Mesenchymal stem cell (in vitro differentiated cells and primary cell): ENCODE data around the gene IL20RA.

Experiments
- DNase-seq: peaks from one replicate; pipeline ENCODE4 v3.0.0-alpha.2; 2013
- H2AFZ ChIP-seq: one replicate; pipeline ENCODE4 v1.6.1; 2013; ENCODE audit warnings: low read depth, mild to moderate bottlenecking, control low read depth, inconsistent platforms, low read length, moderate library complexity
- H2AK5ac ChIP-seq: 2 replicates; pipeline ENCODE4 v1.6.1; 2013; ENCODE audit warnings: low read length, moderate library complexity, mild to moderate bottlenecking, inconsistent platforms; ENCODE audit not compliant: severe bottlenecking
- H2BK120ac ChIP-seq: one replicate; pipeline ENCODE4 v1.6.1; 2013; ENCODE audit warnings: low read depth, mild to moderate bottlenecking, inconsistent platforms, low read length, moderate library complexity
- H2BK12ac ChIP-seq, 2 experiments: one replicate each; pipeline ENCODE4 v1.6.1; 2013; ENCODE audit warnings: inconsistent platforms in 2 of 2, low read length in 2 of 2, mild to moderate bottlenecking in 2 of 2, moderate library complexity in 2 of 2, control low read depth in 1 of 2
- H2BK15ac ChIP-seq: one replicate; pipeline ENCODE4 v1.6.1; 2013; ENCODE audit warnings: mild to moderate bottlenecking, low read depth, inconsistent platforms; ENCODE audit not compliant: poor library complexity, severe bottlenecking
- H2BK5ac ChIP-seq: 2 replicates; pipeline ENCODE4 v1.6.1; 2013; ENCODE audit warnings: low read depth, mild to moderate bottlenecking, low read length, control low read depth, inconsistent platforms; ENCODE audit not compliant: poor library complexity, severe bottlenecking
- H3K14ac ChIP-seq, 2 experiments: one replicate each; pipeline ENCODE4 v1.6.1; 2013; ENCODE audit warnings: inconsistent platforms in 2 of 2, low read length in 2 of 2, control low read depth in 1 of 2, mild to moderate bottlenecking in 1 of 2, moderate library complexity in 1 of 2
- H3K18ac ChIP-seq, 2 experiments: one replicate each; pipeline ENCODE4 v1.6.1; 2013; ENCODE audit warnings: inconsistent platforms in 2 of 2, low read length in 2 of 2, control low read depth in 1 of 2, low read depth in 1 of 2, mild to moderate bottlenecking in 1 of 2
- H3K23ac ChIP-seq, 2 experiments: one replicate each; pipeline ENCODE4 v1.6.1; 2013; ENCODE audit warnings: inconsistent platforms in 2 of 2, low read length in 2 of 2, mild to moderate bottlenecking in 2 of 2, moderate library complexity in 2 of 2, control low read depth in 1 of 2
- H3K27ac ChIP-seq: 2 replicates; pipeline ENCODE4 v1.5.1; 2013; ENCODE audit warnings: mild to moderate bottlenecking, moderate library complexity, low read length, control low read depth, inconsistent platforms; ENCODE audit not compliant: poor library complexity, severe bottlenecking
- H3K27me3 ChIP-seq, 2 experiments: 2 replicates each; pipeline versions ENCODE4 v1.6.1 to v1.7.0; 2013; ENCODE audit warnings: low read length in 2 of 2, mild to moderate bottlenecking in 2 of 2, moderate library complexity in 2 of 2, control low read depth in 1 of 2, inconsistent platforms in 1 of 2; ENCODE audit not compliant: control insufficient read depth in 1 of 2, insufficient read depth in 1 of 2
- H3K36me3 ChIP-seq, 2 experiments: 2 replicates each; pipeline versions ENCODE4 v1.6.1 to v1.7.0; 2013; ENCODE audit warnings: low read length in 2 of 2, control low read depth in 1 of 2, inconsistent platforms in 1 of 2, low read depth in 1 of 2, mild to moderate bottlenecking in 1 of 2; ENCODE audit not compliant: insufficient read depth in 2 of 2, control insufficient read depth in 1 of 2
- H3K4ac ChIP-seq, 2 experiments: one replicate each; pipeline ENCODE4 v1.6.1; 2013; ENCODE audit warnings: inconsistent platforms in 2 of 2, low read length in 2 of 2, mild to moderate bottlenecking in 2 of 2, moderate library complexity in 2 of 2, control low read depth in 1 of 2, low read depth in 1 of 2
- H3K4me1 ChIP-seq: 2 replicates; pipeline ENCODE4 v1.6.1; 2013; ENCODE audit warnings: low read depth, low read length, control low read depth; ENCODE audit not compliant: control insufficient read depth, insufficient read depth
- H3K4me2 ChIP-seq: 2 replicates; pipeline ENCODE4 v1.6.1; 2013; ENCODE audit warnings: low read length, mild to moderate bottlenecking, inconsistent platforms; ENCODE audit not compliant: poor library complexity, severe bottlenecking
- H3K4me3 ChIP-seq, 2 experiments: 2 replicates each; pipeline versions ENCODE4 v1.5.1 to v1.7.0; 2013; ENCODE audit warnings: low read length in 2 of 2, mild to moderate bottlenecking in 2 of 2, control low read depth in 1 of 2, low read depth in 1 of 2; ENCODE audit not compliant: insufficient read depth in 1 of 2
- H3K79me1 ChIP-seq: replicated peaks from 2 replicates; pipeline ENCODE4 v1.6.1; 2013; ENCODE audit warnings: mild to moderate bottlenecking, control low read depth, low read length, inconsistent platforms; ENCODE audit not compliant: poor library complexity, severe bottlenecking
- H3K9ac ChIP-seq: 2 replicates; pipeline ENCODE4 v1.7.0; 2013; ENCODE audit warnings: mild to moderate bottlenecking, low read length, moderate library complexity
- H3K9me3 ChIP-seq: 2 replicates; pipeline ENCODE4 v1.7.0; 2013; ENCODE audit warnings: mild to moderate bottlenecking, low read length; ENCODE audit not compliant: control insufficient read depth
- H4K8ac ChIP-seq: one replicate; pipeline ENCODE4 v1.6.1; 2013; ENCODE audit warnings: inconsistent platforms, mild to moderate bottlenecking, low read length, moderate library complexity
- H4K91ac ChIP-seq: one replicate; pipeline ENCODE4 v1.6.1; 2013; ENCODE audit warnings: mild to moderate bottlenecking, low read length, inconsistent platforms
- WGBS: methylation state at CpG from one replicate; pipeline ENCODE4 v1.1.7; 2013; ENCODE audit warnings: mixed read lengths; 5-methylcytosine and 5-hydroxymethylcytosine counted together

The IL20RA gene

DNA sequence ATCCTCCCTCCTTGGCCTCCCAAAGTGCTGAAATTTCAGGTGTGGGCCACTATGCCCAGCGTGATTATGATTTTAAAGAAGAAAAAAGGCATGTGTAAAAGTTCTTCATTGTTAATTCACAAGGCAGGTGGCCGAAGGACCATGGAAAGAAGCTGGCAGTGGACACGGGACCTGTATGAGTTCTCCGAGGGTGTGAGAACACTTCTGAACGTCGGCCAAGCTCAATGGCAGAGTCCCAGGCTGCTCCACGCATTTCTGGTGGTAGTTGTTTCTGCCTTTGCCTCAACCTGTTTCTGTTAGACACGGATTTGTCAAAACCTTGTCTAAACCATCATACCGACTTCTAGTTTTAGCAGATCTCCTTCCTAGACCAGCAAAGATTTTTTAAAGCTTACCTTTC is 36.6 kb downstream of the IL20RA start:
- Histone ChIP-seq H3K79me1 (no peaks in the 10 kb centered on the region), H3K18ac (no peak overlapping the region), H2AFZ (no peak overlapping the region), H3K4me2 (no peak overlapping the region), H2BK15ac (no peak overlapping the region), H3K14ac (no peak overlapping the region), H3K4ac (no peak overlapping the region), H2BK120ac (no peak overlapping the region), H3K23ac (no peak overlapping the region), H3K27me3 (peaks cover 0 to 8% of the 10 kb centered on the region in 2 experiments), H3K36me3 (no peaks in the 10 kb centered on the region), H3K4me3 (no peak overlapping the region), H2AK5ac (no peak overlapping the region), H3K4me1 (no peaks in the 10 kb centered on the region), H3K27ac (no peak overlapping the region), H3K9me3 (no peaks in the 10 kb centered on the region), H2BK5ac (no peak overlapping the region), H4K91ac (no peak overlapping the region), H2BK12ac (no peak overlapping the region), H3K9ac (no peak overlapping the region), H4K8ac (peak overlapping the region; percentile 32)
- WGBS: 88% methylated on average over 9 of the region's 9 CpGs
- DNase-seq: no peak

DNA sequence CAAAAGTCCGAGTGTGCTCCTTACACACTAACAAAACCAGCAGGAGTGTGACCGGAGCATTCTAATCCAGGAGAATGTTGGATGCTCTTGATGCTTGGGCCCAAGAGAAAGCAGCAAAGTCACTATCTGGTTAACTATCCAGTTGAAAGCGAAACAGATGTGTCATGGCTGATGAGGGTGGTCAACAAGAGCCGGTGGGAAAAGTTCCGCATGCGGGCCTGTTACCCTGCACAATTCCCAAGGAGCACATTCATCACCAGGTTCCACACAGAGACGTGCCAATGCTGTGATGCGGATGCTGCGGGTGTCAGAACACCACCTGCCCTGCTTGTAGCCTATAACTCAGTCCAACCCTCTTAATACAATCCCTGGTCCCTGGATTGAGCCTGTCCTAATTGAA is 38.7 kb downstream of the IL20RA start:
- no peaks in the 10 kb centered on the region for H3K9me3 ChIP-seq
- H4K8ac ChIP-seq: no peak overlapping the region
- no peaks in the 10 kb centered on the region for H3K36me3 ChIP-seq
- H3K27me3 ChIP-seq: peaks cover 0 to 10% of the 10 kb centered on the region in 2 experiments
- no peak overlapping the region for H3K4me2 ChIP-seq
- no peak overlapping the region for H3K4ac ChIP-seq
- H3K4me1 ChIP-seq: peaks cover 4% of the 10 kb centered on the region
- no peak overlapping the region for H3K4me3 ChIP-seq
- no peak overlapping the region for H2AK5ac ChIP-seq
- no peak for DNase-seq
- H2BK15ac ChIP-seq: no peak overlapping the region
- no peaks in the 10 kb centered on the region for H3K79me1 ChIP-seq
- no peak overlapping the region for H3K27ac ChIP-seq
- no peak overlapping the region for H2AFZ ChIP-seq
- no peak overlapping the region for H4K91ac ChIP-seq
- no peak overlapping the region for H3K14ac ChIP-seq
- no peak overlapping the region for H2BK12ac ChIP-seq
- no peak overlapping the region for H3K18ac ChIP-seq
- H2BK120ac ChIP-seq: no peak overlapping the region
- no peak overlapping the region for H2BK5ac ChIP-seq
- H3K9ac ChIP-seq: no peak overlapping the region
- WGBS: 98% methylated on average over 9 of the region's 9 CpGs
- H3K23ac ChIP-seq: no peak overlapping the region

DNA sequence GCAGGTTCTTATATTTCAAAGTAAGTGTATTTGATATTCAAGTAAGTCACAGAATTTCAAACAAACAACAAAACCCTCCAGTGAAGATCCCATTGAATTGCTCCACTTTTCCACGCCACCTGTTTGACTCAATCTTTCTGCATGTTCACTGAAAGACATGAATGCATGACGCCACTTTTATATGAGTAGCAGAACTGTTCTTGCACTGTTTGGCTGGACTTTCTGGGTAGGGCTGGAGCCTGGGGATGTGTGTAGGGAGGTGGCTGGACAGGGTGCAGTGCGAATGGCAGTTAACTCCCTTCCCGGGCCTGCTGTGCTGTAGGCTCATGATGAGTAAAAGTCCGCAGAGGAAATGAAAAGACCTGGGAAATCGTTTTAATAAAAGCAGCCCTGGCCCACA is 39.7 kb downstream of the IL20RA start:
- Histone ChIP-seq H3K9me3 (no peaks in the 10 kb centered on the region), H2BK15ac (no peak overlapping the region), H3K79me1 (no peaks in the 10 kb centered on the region), H2BK120ac (no peak overlapping the region), H4K91ac (no peak overlapping the region), H2BK5ac (no peak overlapping the region), H3K4me1 (peaks cover 4% of the 10 kb centered on the region), H2AFZ (no peak overlapping the region), H3K4ac (no peak overlapping the region), H3K4me2 (no peak overlapping the region), H3K9ac (no peak overlapping the region), H3K4me3 (no peak overlapping the region), H3K14ac (no peak overlapping the region), H3K18ac (no peak overlapping the region), H3K27me3 (peaks cover 0 to 10% of the 10 kb centered on the region in 2 experiments), H3K27ac (no peak overlapping the region), H2BK12ac (no peak overlapping the region), H3K36me3 (no peaks in the 10 kb centered on the region), H2AK5ac (no peak overlapping the region), H4K8ac (no peak overlapping the region), H3K23ac (no peak overlapping the region)
- DNase-seq: no peak
- WGBS: 93% methylated on average over 6 of the region's 6 CpGs

DNA sequence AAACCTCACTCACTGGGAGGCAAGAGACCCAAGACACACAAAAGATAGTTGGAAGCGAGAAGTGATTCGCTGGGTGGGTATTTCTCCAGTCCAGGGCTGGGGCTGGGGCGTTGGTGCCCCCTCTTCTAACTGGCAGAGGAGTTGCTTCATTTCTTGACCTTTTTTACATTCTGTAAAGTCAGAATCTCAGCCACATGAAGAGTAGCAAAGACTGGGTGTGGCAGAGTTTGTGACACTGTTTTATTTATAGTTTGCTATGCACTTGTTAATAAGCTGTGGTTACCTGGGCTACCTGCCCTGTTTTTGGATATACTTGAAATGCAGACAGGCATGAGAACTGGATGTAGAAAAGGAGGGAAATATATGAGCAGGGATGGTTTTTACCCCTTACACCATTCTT is 42.3 kb downstream of the IL20RA start:
- no peak overlapping the region for H3K23ac ChIP-seq
- H3K4me3 ChIP-seq: no peak overlapping the region
- no peaks in the 10 kb centered on the region for H3K36me3 ChIP-seq

More for the DNA sequence above, 42.3 kb downstream of the IL20RA start:
- H2BK120ac ChIP-seq: no peak overlapping the region
- no peak for DNase-seq
- no peak overlapping the region for H2BK12ac ChIP-seq
- peaks cover 4% of the 10 kb centered on the region for H3K4me1 ChIP-seq
- no peak overlapping the region for H2AFZ ChIP-seq
- H2BK5ac ChIP-seq: no peak overlapping the region
- H3K4me2 ChIP-seq: no peak overlapping the region
- no peak overlapping the region for H2AK5ac ChIP-seq
- H3K9ac ChIP-seq: no peak overlapping the region
- no peaks in the 10 kb centered on the region for H3K9me3 ChIP-seq
- no peak overlapping the region for H4K8ac ChIP-seq
- no peak overlapping the region for H3K18ac ChIP-seq
- no peak overlapping the region for H3K14ac ChIP-seq
- no peak overlapping the region for H2BK15ac ChIP-seq
- no peak overlapping the region for H3K27ac ChIP-seq
- WGBS: 89% methylated on average over 2 of the region's 3 CpGs
- peaks cover 0 to 6% of the 10 kb centered on the region in 2 experiments for H3K27me3 ChIP-seq
- H3K4ac ChIP-seq: no peak overlapping the region
- no peak overlapping the region for H4K91ac ChIP-seq
- H3K79me1 ChIP-seq: no peaks in the 10 kb centered on the region
